Dedifferentiated amniotic fluid mesenchymal stem cell (primary cell): ENCODE results near the gene HELQ.

ENCODE experiments used
- DNase-seq: peaks from one replicate; pipeline ENCODE4 v3.0.0-alpha.2; 2016; ENCODE audit errors: extremely low spot score

The HELQ gene

DNA sequence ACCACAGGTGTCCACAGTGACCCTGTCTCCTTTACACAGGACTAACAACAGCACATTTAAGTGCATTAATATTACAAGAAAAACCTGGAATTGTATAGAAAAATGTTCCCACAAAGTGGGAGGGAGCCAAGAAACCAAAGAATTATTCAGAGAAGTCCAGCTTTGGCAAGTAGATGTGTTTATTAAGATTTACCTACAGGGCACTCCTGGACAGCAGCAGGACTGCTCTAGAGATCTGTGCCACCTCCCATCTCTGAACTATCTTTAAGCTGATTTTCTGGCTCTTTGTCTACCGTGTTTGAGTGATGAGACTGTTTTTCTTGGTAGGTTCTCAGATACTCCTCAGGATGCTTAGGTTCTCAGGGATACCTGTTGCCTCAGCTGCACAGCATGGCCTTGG lies 82.7 kb downstream of the HELQ start:
- no peak for DNase-seq

GRCh38 chr4:83371936-83372335 lies 83.7 kb downstream of the HELQ start:
- no peak for DNase-seq

GRCh38 chr4:83371235-83371634 lies 84.4 kb downstream of the HELQ start:
- DNase-seq = no peak

DNA sequence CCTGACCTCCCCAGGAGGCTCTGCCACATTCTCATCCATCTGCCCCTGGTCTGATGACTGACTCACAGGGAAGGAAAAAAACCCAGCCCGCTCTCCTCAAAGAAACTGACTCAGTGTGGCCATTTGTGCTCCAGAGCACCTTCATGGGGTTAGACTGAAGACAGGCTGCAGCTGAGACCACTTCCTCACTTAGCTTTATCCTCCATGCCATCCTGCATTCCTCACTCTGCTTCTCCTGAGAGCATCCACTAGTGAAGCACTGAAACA lies 85.0 kb downstream of the HELQ start:
- no peak for DNase-seq

- DNase-seq = no peak
Observed at GRCh38 chr4:83369831-83370639, 85.6 kb downstream of the HELQ start.

DNA sequence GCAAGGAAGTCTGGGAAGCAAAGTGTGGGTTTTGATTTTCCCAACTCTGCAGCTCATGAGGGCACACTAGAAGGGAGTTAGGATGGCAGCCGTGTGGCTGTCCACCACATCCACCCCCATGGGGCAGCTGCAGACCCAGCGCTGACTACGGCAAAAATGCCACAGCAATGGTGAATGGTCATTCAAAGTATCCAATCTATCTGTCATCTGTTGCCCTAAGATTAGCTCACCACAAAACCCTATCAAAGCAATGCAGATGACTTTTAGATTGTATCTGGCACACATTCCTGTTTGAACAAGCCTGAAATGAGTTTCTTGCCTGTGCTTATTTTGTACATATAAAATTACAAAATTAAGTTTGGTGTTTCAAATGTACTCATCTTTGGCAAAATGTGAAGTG lies 91.3 kb downstream of the HELQ start:
- no peak for DNase-seq

DNA sequence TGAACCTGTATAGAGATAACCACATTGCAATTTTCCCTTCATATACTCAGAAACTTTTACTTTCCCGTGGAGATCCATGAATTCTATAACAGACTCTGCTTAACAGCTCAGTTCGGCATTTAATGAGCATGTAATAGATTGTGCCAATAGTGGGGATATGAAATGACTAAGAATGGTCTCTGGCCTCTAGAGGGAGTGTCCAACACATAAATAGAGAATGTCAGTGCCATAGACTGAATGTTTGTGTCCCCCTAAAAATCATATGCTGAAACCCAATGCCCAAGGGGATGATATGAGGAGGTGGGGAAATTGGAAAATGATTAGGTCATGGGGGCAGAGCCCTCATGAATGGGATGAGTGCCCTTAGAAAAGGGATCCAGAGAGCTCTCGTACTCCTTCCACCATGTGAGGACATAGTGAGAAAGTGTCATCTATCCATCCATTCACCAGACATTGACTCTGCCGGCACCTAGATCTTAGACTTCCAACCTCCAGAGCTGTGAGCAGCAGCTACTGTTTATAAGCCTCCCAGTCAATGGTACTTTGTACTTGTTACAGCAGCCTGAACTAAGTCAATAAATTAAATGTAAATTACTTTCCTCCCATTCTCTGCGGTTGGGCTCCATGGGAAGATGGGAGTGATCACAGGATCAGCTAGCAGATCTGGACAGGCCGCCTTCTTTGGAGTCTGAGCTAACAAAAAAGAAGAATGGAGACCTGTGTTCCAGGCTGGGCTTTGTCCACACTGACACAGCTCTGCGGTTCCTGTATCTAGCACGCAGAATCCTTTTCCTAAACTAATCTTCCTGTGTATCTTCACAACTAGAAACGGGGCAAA lies 92.9 kb downstream of the HELQ start:
- no peak for DNase-seq

DNA sequence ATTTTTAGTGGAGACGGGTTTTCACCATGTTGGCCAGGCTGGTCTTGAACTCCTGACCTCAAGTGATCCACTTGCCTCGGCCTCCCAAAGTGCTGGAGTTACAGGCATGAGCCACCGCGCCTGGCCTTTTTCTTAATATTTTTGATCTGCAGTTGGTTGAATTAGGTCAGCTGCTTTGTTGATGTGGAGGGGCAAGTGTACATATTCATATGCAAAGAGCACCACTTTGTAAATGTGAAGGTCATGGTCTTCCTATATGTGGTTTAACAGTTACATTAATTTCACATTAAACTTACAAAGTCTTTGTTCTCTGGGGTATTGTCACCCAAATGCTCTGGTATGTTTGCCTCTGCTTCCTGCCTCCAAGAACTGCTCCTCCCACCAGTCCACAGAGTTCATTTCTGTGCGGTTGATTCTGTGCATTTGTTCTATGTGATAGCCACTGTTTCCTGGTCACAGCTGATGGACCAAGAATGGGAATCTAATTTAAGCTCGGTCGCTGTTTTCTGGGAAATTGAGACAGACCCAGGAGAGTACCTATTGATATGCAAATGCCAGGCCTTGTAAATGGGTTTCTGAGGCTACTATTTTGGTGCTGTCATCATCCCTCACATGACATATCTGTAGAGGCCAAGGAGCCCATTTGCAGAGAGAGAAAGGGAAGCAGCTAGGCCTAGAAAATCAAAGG lies 94.1 kb downstream of the HELQ start:
- DNase-seq = no peak

DNA sequence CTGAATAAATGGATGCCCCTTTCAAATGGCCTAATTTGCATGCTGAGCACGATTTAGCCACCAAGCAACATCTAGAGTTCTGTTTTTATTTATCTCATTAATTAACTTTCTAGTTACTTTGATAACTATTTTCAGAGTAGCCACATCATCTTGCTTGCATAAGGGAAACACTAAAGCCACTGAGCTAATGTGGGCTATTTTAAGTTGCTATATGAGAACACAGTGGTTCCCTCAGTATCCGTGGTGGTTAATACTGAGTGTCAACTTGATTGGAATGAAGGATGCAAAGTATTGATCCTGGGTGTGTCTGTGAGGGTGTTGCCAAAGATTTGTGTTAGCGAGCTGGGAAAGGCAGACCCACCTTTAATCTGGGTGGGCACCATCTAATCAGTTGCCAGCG lies 95.6 kb downstream of the HELQ start:
- no peak for DNase-seq

GRCh38 chr4:83358410-83358809 lies 97.2 kb downstream of the HELQ start:
- peak; percentile 60 for DNase-seq
